Body of pancreas (tissue), 4 donors: ENCODE results near the gene SYNGR1.

Experiments
- POLR2A ChIP-seq, 3 donors: fragments of 450-650 bp; IDR thresholded peaks; one replicate each; pipeline ENCODE4 v1.6.1; 2016; ENCODE audit warnings: antibody characterized with exemption in 3 of 3, mild to moderate bottlenecking in 2 of 3
- TF ChIP-seq, protein P1 (sequence below), 7 experiments: fragments of 450-650 bp in 4 of 7; fragments of 200-600 bp in 3 of 7; sonication (generic) in 3 of 7; IDR thresholded peaks; one replicate each; pipeline ENCODE4 v1.5.1; 2016 to 2019; ENCODE audit warnings: antibody characterized with exemption in 7 of 7

DNA sequence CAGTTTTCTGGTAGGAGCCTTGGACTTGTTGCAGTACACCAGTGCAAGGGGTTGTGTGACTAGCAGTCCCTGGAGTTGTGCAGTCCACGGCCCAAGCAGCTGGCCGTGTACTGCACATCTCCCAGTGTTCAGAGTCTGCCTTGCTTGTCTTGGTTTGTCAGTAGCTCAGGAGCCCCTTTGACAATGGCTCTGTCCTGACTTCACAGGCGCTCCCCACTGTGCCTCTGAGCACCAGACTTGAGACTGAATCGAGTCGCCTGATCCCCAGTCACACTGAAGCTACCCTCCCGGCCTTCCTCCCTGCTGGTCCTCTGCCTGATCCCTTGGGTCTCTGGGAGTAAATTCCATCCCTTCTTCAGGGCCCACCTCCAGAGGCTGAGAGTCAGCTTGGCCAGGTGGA lies 19.4 kb downstream of the SYNGR1 start:
- TF ChIP-seq, protein P1, sequence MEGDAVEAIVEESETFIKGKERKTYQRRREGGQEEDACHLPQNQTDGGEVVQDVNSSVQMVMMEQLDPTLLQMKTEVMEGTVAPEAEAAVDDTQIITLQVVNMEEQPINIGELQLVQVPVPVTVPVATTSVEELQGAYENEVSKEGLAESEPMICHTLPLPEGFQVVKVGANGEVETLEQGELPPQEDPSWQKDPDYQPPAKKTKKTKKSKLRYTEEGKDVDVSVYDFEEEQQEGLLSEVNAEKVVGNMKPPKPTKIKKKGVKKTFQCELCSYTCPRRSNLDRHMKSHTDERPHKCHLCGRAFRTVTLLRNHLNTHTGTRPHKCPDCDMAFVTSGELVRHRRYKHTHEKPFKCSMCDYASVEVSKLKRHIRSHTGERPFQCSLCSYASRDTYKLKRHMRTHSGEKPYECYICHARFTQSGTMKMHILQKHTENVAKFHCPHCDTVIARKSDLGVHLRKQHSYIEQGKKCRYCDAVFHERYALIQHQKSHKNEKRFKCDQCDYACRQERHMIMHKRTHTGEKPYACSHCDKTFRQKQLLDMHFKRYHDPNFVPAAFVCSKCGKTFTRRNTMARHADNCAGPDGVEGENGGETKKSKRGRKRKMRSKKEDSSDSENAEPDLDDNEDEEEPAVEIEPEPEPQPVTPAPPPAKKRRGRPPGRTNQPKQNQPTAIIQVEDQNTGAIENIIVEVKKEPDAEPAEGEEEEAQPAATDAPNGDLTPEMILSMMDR (IDR thresholded peaks at IDR 0.05) = no peak
- TF ChIP-seq POLR2A (IDR thresholded peaks at IDR 0.05) = no peak
